Stimulated activated CD4-positive, alpha-beta T cell treated with anti-CD3 and anti-CD28 coated beads, Interleukin-15, amount 100 ng/mL, for 48 hours (primary cell): Measurements from ENCODE around the gene HELZ2.
"Not testable (repeated sequence)": the region's sequence is repeated elsewhere in the genome, so short reads cannot be mapped to it uniquely, and the experiment has no call there.

ENCODE experiments used
- DNase-seq, 2 donors: peaks; one replicate each; pipeline ENCODE4 v3.0.0-alpha.2; 2020; ENCODE audit warnings: low read depth in 2 of 2

HELZ2 gene

DNA sequence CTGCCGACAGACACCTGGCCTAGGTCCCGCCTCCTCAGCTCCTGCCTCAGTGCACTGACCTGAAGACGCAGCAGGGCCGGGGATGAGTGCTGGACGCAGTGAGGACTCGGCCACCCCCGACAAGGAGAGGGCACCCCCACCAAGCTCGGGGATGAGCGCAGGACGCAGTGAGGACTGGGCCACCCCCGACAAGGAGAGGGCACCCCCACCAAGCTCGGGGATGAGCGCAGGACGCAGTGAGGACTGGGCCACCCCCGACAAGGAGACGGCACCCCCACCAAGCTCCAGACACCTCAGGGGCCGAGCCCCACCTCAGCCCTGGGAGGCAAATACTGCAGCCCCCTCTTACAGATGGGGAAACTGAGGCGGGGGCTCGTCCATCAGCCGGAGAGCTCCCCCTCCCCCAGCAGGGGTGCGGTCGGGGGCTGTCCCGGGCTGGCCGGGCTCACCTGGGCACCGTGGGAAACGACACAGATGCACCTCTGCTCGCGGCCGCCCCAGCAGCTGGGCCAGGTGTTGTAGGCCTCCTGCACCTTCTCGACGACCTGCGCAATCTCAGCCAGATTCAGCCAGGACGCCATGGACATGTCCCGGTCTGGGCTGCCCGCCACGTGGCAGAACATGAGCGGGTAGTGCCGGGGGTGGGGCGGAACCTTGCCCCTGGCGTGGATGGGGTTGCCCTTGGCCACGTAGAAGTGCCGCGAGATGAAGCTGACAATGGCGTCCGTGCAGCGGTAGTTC, 7.5 kb downstream of the HELZ2 start:
- DNase-seq = no peak

DNA sequence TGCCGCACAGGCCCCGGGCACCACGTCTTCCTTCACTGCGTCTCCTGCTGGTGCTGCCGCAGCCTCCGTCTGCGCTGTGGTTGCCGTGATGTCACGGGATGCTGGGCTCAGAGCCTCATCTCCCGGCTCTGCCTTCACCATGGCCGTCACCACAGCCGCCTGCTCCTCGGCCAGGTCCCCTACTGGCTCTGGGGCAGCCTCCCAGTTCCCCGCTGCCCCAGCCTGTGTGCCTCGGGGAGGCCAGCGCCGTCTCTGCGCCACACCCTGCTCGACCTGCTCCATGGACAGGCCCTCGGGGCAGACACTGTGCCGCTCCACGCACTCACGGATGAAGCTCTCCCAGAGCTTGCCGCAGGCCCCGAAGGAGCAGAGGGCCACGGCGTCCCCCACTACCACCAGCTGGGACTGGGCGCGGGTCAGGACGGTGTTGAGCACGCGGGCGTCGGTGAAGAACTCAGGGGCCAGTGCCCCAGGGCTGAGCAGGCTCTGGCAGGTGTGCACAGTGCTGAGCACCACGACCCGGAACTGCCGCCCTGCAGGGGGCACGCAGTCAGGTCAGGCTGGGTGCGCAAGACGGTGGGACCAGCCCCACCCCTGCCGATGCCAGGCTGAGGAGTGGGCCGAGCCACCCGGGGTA, 8.2 kb downstream of the HELZ2 start:
- no peak for DNase-seq

DNA sequence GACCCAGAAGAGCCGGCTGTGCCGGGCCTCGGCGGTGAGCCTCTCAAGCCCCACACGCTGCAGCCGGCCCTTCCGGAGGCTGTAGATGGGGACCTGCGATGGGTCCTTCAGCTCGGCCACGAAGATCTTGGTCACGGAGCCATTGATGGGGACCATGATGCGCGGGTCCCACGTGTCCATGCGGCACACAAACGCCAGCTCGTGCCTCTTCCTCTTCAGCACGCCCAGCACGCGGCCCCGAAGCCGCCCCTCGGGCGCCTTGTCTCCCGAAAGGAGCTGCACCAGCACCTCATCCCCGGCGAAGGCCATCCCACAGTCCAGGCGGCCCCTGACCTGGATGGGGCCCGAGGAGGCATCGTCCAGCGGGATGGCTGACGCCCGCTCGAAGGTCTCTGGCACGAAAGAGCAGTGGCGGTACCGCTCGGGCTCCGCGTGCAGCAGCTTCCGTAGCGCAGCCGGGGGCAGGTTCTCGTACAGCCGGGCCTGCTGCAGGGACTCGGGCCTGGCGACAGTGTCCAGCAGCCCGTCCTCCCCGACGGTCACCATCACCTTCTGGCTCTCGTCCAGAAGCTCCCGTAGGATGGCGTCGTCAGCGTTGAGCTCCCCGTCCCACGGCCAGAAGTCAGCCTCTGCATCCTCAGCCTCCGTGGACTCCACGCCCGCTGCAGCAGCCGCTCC, 8.9 kb downstream of the HELZ2 start:
- no peak for DNase-seq

DNA sequence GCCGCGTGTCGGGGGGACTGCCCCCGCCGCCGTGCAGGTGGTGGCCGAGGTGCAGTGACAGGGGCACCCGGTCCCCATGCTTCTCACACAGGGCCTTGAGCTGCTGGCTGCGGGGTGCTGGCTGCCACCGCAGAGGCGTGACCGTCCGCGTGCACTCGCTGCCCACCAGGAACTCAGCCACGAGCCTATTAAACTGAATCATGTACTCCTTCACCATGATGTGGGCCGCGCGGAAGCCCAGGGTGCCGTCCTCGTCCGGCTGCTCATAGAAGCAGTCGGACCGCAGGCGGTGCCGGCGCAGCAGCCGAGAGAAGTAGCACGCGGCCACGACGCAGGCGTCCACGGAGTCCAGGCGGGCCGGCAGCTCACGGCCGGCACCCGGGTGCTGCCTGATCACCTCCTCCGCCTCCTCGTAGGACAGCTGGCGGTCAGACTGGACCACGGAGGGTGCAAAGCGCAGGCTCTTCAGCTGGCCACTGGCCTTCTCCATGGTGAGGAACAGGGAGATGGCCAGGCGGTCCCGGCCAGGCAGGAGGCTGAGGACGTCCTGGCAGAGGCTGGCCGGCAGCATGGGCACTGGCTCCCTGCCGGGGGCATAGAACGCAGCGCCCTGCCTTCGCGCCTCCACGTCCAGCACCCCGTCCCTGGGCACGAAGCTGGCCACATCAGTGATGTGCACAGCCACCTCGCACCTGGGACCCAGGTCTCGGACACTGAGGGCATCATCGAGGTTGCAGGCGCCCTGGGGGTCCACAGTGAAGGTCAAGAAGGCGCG, 9.8 kb downstream of the HELZ2 start:
- DNase-seq = no peak

DNA sequence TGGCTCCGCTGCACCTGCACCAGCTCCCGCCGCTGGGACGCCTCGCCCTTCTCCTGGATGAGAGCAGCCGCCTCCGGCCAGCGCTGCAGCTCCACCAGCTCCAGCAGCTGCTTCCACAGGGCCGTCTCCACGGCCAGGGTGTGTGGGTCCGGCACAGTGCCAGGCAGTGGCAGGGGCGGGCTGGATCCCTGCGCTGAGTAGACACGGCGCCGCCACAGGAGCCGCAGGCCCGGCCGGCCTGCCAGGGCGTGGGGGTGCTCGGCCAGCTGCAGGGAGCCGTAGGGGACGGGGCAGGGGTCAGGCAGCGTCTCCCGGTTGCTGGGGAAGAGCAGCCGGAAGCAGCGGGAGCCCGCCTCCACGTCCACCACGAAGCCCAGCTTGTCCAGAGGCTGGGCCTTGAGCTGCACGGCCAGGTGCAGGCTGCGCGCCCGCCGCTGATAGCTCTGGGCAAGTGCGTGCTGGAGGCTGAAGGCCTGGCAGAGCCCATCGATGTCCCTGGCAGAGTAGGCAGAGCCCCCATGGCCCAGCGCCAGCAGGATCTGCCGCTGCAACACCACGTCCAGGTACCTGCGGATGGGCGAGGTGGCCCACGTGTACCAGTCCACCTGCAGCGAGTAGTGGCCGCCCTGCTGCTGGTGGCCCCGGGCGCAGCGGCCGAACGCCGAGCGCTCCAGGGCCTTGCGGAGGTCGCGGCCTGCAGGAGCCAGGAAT, 10.7 kb downstream of the HELZ2 start:
- DNase-seq = no peak

DNA sequence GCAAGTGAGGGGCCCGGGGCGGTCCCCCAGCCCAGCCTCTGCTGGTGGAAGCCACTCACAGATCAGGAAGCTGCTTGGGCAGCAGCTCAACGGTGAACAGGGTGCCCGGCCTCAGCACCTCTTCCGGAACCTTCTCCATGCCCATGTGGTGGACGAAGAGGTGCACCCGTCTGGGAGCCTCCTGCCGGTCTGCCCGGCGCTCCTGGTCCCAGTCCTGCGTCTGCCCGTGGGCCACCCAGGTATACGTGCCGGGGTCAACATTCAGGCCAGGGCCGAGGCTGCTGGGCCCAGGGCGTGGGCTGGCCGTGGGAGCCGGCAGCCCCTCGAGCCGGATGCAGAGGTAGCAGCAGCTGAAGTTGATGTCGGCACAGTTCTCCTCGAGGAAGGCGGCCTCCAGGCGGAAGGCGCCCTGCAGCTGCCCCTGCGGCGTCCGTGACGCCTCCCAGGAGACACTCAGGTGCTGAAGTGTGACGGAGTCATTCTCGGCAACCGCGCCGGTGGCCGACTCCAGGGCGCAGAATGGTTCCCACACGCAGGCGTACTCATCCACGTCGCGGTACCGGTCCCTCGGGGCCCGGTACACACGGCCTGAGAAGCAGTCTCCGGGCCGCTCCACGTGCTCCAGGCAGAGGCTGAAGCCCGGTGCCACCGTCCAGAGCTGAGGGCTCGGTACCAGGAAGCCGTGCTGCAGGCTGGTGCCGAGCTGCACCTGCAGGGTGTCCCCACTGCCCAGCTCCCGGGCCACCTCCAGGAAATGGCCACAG, 11.4 kb downstream of the HELZ2 start:
- DNase-seq = no peak

DNA sequence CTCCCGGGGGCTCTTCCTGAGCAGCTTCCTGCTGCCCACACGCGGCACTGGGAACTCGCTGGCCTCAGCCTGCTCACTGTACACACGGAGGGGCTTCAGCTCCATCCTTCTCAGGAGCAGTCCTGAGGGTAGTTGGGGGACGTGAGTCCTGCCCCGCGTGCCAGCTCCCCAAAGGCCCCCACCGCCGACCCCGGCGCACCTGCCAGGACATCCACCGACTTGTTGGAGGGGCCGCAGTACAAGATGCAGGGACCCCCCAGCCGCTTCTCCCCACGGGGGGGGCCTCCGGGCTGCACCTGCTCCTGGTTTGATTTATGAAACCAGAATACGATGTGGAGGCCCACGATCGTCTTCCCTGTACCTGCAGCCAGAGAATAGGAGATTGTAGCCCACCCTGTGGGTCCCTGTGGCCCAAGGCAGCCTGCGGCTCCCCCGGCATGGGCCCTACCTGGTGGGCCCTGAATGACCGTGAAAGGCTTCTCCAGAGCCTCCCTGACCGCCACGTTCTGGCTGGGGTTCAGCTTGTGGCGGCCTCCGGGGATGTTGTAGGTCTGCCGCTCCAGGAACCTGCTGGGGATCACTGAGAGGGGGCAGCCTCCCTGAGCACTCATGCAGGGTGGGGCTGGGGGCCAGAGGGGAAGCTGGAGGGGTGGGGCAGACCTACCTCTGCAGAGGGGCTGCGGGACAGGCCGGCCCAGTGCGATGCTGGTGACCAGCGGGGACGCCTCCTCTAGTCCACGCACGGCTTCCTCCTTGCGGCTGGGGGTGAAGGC, 12.2 kb downstream of the HELZ2 start:
- no peak for DNase-seq

DNA sequence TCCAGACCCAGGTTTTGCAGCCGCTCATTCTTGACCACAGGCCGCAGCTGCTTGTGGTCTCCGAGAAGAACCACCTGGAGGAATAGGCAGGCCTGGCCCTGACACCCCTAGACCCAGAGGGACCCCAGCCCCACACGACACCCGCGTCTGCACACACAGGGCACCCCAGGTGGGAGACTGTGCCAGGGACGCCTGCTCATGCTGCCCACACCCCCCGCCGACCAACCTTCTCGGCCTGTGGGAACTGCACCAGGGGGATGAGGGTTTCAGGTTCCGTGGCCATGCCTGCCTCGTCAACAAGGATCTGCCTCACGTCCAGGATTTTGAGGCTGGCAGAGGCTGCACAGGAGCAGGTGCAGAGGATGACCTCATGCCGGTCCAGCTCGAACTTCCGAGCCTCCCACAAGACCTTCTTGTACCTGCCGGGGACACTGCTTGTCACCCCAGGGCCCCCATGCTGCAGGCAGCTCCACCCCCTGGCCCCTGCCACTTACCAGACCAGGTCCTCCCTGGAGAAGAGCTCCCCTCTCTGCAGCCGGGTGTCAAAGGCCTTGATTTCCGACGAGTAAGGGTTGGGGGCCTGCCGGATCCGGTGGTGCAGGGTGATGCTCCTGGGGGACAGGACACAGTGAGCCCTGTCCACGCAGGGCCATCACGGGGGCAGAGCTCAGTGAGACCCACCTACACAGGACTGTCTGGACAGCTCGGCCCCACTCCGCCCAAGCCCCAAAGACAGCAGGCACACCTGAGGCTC, 13.0 kb downstream of the HELZ2 start:
- no peak for DNase-seq

DNA sequence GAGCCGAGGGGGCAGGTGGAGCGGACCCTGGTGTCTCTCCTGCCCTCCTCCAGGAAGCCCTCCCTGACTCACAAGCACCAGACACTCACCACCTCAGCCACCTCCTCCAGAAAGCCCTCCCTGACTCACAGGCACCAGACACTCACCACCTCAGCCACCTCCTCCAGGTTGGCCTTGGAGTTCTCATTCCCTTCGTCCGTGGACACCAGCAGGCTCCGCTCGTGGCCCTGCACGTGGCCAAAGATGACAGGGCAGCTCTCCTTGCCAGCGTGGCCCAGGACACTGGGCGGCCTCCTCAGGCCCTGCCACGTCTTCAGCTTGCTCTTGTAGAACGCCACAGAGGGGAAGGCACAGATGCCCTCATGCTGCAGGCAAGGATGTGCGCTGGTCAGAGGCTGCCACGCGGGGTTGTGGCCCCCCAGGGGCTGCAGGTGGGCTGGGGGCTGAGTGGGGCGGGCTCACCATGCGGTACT, 13.7 kb downstream of the HELZ2 start:
- DNase-seq = no peak

DNA sequence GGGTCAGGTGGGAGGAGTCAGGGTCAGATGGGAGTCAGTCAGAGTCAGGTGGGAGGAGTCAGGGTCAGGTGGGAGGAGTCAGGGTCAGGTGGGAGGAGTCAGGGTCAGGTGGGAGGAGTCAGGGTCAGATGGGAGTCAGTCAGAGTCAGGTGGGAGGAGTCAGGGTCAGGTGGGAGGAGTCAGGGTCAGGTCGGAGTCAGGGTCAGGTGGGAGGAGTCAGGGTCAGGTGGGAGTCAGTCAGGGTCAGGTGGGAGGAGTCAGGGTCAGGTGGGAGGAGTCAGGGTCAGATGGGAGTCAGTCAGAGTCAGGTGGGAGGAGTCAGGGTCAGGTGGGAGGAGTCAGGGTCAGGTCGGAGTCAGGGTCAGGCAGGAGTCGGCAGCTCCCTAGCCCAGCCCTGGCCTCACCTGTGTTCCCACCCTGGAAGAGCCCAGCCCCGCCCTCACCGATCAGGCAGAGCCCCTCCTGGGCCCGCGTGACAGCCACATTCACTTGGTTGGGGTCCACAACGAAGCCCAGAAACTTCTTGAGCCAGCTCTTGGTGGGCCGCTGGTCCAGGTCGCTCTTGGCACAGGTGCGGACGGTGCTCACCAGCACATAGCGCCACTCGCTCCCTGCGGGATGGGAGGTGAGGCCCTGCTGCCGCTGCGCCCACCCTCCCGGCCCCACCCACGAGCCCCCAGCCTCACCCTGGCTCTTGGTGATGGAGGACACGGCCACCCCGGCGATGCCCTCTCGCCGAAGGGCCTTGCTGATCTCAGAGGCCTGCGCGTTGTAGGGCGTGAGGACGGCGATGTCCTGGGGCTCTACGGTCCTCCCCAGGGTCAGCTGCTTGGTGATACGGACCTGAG, 14.3 kb downstream of the HELZ2 start:
- not testable (repeated sequence) for DNase-seq

DNA sequence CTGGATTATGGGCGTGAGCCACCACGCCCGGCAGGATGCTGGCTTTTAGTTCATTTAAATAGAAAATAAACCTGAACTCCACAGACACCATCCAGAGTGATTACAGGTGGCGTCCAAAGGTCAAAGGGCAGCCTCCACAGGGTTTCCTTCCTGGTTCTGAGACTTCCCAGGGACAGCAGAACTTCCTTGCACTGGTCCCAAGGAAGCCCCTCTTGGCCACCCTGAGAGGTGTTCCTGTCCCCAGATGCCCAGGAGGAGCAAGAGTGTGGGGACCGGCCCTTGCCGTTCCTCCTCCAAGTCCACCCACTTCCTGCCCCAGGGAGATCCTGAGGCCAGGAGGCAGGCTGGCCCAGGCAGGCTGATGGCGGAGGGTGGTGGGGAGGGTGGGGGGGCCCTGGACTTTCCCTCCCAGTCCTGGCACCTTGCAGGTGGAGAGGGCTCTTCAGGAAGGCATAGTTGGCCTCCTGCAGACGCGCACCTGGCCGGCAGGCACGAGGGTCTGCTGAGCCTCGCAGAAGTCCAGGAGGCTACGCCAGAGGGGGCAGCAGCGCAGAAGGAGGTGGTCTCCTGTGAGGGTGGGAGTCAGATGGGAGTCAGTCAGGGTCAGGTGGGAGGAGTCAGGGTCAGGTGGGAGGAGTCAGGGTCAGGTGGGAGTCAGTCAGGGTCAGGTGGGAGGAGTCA, 15.1 kb downstream of the HELZ2 start:
- no peak for DNase-seq

DNA sequence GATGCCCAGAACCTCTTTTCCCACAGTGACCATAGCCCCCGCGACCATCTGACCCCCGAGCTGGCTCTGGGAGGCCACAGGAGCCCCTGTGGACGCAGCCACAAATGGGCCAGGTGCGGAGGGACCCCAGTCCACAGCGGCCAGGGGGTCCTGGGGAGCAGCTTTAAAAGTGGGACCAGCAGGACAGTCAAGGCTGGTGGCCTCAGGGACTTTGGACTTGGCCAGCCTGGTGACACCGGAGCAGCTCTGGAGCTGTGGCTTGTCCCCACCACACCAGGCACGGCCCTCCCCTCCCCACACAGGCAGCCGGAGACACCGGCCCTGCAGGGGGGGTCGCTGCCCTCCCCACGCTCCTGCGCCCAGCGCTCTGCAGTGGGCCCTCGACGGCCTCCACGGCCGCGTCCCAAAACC, 16.6 kb downstream of the HELZ2 start:
- DNase-seq = no peak

DNA sequence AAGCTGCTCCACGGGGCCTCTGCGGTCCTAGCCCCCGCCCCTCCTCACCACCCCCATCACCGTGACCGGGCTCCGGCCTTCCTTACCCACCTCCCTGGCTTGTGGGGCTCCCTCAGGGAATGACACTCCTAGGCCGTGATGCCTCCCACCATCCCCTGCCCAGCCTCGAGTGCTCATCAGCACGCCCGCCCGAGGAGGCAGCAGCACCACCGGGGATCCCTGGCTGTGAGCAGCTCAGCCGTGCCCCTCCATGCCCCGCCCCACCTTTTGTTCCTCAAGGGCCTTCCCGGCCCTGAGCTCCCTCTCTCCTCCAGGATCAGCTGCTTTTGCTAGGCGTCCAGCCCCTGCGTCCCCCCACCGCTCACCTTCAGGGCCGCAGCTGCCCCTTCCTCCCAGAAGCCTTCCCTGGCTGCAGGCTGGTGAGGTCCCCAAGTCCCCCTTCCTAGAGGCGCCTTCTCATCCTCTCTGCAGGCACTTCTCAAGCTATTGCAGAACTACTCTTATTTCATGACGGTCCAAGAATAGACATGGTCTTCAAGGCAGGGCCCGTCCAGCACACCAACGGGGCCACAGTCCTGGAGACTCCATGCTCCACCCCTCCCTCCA, 17.1 kb downstream of the HELZ2 start:
- no peak for DNase-seq

DNA sequence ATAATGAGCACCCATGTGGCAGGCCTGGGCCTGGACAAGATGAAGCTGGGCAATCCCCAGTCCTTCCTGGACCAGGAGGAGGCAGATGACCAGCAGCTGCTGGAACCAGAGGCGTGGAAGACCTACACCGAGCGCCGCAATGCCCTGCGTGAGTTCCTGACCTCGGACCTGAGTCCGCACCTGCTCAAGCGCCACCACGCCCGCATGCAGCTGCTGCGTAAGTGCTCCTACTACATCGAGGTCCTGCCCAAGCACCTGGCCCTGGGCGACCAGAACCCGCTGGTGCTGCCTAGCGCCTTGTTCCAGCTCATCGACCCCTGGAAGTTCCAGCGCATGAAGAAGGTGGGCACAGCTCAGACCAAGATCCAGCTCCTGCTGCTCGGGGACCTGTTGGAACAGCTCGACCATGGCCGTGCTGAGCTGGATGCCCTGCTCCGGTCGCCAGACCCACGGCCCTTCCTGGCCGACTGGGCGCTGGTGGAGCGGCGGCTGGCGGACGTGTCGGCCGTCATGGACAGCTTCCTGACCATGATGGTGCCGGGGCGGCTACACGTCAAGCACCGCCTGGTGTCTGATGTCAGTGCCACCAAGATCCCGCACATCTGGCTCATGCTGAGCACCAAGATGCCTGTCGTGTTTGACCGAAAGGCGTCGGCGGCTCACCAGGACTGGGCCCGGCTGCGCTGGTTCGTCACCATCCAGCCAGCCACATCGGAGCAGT, 18.2 kb downstream of the HELZ2 start:
- no peak for DNase-seq

DNA sequence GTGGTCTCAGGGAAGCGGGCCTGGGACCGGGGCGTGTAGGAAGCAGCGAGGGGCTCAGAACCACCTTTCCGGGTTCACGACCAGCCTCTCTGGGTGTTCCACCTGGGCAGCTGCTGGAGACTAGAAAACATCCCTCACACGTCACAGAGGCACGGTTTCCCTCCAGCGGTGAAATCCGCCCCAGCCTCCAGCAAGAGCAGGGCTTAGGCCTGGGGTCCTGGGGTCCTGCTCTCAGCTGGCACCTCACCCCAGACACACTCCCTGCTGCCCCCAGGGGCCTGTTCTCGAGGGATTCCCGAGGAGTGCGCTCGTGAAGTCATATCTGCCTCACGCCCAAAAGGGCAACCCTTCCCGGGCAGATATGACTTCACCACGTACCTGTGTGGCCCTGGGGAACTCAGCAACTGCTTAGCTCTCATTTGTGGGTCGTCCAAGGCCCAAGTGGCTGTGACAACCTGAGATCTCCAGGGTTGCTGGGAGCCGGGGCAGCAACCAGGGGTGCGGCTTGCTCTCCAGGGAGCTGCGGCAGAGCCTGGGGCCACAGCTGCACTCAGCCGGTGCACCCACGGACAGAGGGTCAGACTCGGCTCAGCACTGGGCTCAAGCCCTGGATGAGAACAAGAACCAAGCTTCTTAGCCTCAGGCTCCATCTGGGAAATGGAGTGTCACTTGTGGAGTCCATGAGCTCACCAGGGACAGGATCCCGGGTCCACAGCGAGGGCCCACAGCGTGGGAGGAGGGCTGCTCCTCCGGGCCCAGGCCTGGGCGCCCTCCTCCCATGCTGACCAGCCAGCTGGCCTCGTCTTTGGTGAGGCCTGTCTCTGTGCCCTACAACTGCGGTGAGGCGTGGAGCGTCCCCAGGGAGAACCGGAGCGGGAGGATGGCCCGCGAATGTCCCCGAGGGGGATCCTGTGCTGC, 19.4 kb downstream of the HELZ2 start:
- no peak for DNase-seq

DNA sequence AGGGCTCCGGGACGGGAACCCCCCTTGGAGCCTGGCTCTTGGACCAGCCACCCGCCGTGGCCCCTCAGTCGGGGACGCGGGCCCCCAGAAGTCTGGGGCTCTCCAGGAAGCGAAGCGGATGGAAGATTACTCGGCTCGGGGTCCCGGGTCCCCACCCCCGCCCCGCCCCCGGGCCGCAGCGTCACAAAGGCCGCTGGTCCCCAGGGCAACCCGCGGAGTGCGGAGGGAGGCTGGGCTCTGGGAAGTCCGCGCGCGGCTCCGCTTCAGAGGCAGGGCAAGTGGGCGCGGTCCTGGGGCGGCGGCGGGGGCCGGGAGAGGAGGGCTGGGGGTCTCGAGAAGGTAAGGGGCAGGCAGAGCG, 20.1 kb downstream of the HELZ2 start, which contains the start of gene FNDC11:
Gene FNDC11, plus strand, starts transcription at position 227 of the 358 bp plus-strand sequence. CDS start 1,505 bp downstream, outside the sequence.
- DNase-seq = no peak
